Erythroblast (primary cell): ENCODE results near the gene QPCTL.

Source experiments
- DNase-seq, 2 experiments: peaks; one replicate each; lab custom pipeline; 2025; lab: John Stamatoyannopoulos, UW
- GATA1 ChIP-seq: IDR thresholded peaks from 2 replicates; pipeline ENCODE4 v1.6.1; 2011; ENCODE audit warnings: low read depth, mild to moderate bottlenecking, control low read depth, low read length, moderate library complexity
- POLR2A ChIP-seq: IDR thresholded peaks from 2 replicates; pipeline ENCODE4 v1.6.1; 2011; ENCODE audit warnings: mild to moderate bottlenecking, low read length

Gene QPCTL

GRCh38 chr19:45693106-45693788, 781 bp downstream of the QPCTL start:
- DNase-seq = peak; percentile 71 to 85
- TF ChIP-seq POLR2A = no peak
- TF ChIP-seq GATA1 = no peak

GRCh38 chr19:45701676-45702075, 9.2 kb downstream of the QPCTL start:
- TF ChIP-seq GATA1 = no peak
- no peak for TF ChIP-seq POLR2A
- DNase-seq = no peak

- TF ChIP-seq POLR2A = no peak
- TF ChIP-seq GATA1 = no peak
- no peak for DNase-seq
Measured at GRCh38 chr19:45705115-45705514, 12.6 kb downstream of the QPCTL start.

DNA sequence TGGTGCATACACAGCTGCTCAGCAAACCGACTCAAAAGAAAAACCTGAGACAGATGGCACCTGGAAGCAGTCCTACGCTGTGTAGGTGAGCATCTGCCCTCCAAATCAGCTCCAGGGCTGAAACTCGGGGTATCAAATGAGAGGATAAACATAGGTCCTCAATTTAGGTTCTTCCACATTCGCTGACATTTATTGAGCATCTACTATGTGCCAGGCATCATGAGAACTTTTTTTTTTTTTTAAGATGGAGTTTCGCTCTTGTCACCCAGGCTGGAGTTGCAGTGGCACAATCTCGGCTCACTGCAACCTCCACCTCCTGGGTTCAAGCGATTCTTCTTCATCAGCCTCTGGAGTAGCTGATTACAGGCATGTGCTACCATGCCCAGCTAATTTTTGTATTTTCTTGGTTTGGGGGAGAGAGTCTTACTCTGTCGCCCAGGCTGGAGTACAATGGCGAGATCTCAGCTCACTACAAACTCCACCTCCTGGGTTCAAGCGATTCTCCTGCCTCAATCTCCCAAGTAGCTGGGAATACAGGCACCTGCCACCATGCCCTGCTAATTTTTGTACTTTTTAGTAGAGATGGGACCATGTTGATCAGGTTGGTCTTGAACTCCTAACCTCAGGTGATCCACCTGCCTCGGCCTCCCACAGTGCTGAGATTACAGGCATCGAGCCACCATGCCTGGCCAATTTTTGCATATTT, 13.4 kb downstream of the QPCTL start:
- DNase-seq = no peak
- TF ChIP-seq POLR2A (no peak), GATA1 (no peak)

DNA sequence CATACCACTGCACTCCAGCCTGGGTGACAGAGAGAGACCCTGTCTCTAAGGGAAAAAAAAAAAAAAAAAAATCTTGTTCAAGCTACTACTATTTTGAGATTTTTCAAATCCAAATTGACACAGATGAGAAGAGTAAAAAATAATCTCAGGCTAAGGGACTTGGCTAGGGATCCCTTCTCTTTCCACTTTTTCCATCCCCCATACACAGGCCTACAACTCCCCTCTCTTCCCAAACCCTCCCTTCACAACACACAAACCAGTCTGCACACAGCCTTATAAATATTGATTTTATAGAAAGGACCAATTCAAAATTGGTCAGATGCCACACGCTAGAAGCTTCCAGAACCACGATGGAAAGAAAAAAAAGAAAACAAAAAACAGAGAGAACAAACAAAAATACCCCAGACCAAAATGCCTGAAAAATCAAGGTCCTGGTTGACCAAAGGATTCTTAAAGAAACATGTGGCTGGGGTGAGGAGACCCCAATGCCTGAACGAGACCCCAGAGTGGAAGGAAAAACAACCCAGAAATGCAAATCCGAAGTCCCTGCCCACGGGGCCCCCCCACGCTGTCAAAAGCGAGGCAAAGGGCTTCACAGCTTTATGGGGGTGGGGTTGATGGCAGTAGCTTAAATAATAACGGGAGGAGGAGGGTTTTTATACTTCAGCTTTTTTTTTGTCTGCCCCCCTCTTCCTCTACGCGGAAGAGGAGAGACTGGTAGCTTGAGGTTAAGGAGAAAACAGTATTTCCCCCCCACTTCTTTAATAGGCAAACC, 18.1 kb downstream of the QPCTL start:
- no peak for DNase-seq
- TF ChIP-seq POLR2A = no peak
- TF ChIP-seq GATA1 = no peak

DNA sequence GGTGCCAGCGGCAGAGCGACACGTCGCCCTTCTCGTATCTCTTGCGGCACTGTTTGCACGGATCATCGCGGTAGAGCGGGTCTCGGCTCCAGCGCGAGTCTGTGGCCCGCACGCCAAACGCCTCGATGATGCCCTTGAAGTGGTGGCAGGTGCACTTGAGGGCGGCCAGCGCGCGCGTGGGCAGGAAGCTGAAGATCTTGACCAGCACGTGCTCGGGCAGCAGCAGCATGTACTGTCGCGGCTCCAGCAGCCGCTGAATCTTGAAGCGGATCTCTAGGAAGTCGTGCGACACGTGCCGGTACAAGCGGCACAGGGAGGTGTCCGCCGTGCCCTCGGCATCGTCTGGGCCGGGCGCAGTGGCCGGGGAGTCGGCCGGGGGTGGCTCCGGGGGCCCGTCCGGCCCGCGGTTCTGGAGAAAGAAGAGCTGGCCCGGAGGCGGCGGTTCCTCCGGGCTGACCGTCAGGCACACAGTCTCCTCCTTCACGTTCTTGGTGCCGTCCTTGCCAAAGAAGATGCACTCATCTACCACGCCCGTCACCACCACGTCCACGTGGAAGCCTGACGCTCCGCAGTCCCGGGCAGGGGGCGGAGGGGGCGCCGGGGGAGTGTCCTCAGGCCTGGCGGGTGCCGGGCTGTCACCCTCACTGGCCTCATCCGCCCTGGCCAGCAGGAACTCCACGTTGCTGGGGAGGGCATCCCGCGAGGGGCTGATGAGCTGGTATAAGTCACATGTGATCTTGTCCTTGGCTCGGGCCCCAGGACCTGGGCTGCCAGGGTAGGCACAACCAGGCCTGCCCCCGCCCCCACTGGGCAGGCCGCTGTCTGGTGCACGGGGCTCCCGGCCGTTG, 19.6 kb downstream of the QPCTL start:
- no peak for TF ChIP-seq GATA1
- TF ChIP-seq POLR2A = no peak
- no peak for DNase-seq

DNA sequence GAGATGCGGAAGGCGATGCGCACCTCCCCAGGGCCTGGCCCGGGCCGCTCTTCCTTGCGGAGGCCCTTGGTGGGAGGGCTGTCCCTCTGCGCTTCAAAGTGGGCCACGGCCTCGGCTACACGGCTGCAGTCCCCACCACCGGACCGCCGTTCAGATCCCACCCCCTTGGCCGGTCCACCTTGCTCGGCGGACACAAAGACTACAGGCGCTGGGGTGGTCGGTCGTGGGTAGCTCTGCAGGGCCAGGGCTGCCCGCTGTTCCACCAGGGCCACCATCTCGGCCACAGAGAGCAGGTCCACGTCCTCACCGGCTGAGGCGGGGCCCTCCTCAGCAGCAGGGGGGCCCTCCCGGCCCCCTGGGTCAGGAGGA, 20.2 kb downstream of the QPCTL start:
- DNase-seq = no peak
- no peak for TF ChIP-seq POLR2A
- TF ChIP-seq GATA1 = no peak

DNA sequence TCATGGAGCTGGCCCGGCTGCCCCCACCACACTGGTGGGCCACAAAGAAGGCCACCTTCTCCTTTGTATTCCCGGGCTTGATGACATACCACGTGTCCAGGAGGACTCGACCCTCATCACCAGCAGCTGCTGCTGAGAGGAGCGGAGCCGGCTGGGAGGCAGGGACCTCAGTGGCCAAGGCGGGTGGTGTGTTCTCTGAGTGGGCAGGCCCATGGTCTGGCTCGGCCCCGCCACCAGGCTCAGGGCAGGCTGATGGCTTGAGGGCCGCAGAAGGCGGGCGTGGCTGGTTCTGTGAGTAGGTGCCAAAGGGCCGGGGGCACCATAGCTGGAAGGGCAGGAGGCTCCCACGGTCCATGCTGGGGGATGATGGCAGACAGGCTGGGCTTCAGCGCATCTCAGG, 20.7 kb downstream of the QPCTL start:
- no peak for DNase-seq

GRCh38 chr19:45715139-45715538, 22.7 kb downstream of the QPCTL start:
- TF ChIP-seq GATA1 (no peak), POLR2A (no peak)
- DNase-seq = no peak

More for the DNA sequence above, 20.7 kb downstream of the QPCTL start:
- TF ChIP-seq POLR2A (no peak), GATA1 (no peak)

GRCh38 chr19:45716359-45717130, 24.1 kb downstream of the QPCTL start:
- peak; percentile 52 to 74 for DNase-seq
- TF ChIP-seq GATA1 = no peak
- TF ChIP-seq POLR2A = no peak

DNA sequence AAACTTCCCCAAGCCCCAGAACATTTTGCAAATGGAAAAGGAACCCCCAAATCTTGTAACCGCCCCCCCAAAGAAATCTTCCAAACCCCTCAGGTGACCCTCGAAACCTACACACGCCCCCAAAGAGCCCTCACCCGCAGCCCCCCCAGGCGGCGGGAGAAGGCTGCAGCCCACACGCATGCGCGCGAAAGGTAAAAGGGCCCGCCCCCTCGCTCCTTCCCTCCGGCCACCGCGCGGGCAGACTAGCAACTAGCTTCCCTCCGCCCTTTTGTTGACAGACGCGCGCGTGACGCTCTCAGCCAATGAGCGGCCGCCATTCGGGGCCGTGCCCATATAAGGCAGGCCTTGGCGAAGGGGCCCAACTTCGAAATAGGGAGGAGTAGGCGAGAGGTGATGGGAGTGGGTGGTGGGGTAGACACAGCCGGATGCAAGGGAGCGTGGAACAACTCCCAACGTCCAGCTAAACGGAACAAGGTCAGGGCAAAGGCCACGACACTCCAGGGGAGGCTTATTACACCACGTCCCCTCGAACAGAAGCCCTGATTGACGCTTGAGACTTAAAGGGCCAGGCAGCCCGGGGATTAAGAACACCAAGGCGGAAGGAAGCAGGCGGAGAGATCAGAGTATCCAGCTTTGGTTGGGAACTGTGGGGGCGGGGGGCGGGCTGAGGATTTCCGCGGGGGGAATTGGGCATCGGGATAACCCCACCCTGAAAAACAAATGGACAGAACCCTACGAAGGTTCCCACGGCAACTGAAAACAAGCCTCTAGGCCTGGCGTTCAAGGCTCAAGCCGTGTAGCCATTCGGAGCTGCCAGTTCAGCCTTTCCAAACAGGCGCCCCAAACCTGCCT, 24.9 kb downstream of the QPCTL start:
- no peak for TF ChIP-seq GATA1
- peak; percentile 87 for TF ChIP-seq POLR2A
- DNase-seq = peak; percentile 99
